Activated effector memory CD4-positive, alpha-beta T cell treated with Interleukin-2 at 50 U/mL for 16 hours (primary cell): ENCODE data around the gene CRYGB.
"Not testable (repeated sequence)": the region's sequence is repeated elsewhere in the genome, so short reads cannot be mapped to it uniquely, and the experiment has no call there.

Source experiments
- DNase-seq: peaks from one replicate; pipeline ENCODE4 v3.0.0-alpha.2; 2020

Gene CRYGB

GRCh38 chr2:208148803-208149202 lies 2.8 kb upstream of the CRYGB start:
- no peak for DNase-seq

GRCh38 chr2:208147759-208148158 lies 1.8 kb upstream of the CRYGB start:
- DNase-seq, result no peak

DNA sequence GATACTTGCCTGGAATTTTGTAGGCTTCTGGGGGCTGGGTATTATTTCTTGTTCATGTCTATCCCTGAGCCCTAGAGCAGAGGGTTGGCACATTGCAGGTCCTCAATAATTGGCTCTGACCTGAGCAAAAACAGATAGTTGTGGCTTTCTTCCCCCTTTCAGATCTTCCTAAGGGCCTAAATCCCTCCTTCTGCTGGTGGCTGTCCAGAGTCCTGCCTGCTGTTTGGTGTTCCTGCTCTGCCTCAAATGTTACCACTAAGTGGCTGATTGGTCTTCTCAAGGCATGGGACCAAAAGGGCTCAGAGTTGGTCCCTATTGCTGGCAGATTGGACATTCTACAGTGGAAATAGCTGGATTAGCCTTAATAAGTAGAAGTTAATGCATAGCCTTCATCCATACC lies 1.1 kb upstream of the CRYGB start:
- no peak for DNase-seq

DNA sequence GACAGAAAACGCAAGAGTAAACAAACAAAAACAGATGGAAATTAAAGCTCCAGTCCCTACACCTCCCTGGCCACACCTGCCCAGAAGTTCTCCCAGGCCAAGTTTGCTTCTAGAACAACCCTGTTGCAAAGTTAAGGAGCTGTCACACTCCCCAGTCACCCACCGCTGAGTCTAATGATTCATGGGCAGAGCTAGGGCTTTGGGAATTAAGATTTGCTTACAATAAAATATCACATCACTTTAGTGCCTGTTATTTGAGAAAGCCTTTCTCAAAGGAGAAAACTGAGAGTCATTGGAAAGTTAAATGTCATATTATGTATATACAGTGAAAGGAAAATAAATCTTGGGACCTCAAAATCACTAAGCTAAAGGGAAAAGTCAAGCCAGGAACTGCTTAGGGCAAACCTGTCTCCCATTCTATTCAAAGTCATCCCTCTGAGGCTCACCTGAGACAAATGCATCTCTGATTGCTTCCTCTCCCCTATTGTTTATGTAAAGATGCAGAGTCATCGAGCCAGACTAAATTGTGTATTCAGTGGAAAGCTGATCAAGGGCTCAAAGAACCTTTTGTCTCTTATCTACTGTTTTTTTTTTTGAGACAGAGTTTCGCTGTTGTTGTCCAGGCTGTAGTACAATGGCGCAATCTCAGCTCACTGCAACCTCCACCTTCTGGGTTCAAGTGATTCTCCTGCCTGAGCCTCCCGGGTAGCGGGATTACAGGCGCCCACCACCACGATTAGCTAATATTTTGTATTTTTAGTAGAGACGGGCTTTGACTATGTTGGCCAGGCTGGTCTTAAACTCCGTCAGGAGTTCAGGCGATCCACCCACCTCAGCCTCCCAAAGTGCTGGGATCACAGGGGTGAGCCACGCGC lies 2.8 kb downstream of the CRYGB start:
- no peak for DNase-seq

- no peak for DNase-seq
Observed at GRCh38 chr2:208142240-208142924, 3.6 kb downstream of the CRYGB start.

DNA sequence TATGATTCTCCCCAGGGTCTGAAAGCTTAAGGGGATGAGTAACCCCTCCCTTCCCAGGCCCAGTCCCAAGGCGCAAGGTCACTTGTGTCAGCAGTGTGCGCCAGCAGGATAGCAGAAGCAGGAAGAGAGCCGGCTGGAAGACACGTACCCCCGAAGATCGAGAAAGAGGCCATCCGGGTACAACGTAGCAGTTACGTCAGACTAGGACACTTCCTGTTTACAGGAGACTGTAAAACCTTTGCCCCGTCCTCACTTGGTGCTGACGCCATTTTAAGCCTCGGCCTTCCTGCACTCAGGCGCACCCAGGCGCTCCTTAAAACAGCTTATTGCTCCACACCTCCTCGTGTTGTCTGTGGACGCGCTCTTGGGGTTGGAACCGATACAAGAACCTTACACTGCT lies 6.5 kb downstream of the CRYGB start:
- no peak for DNase-seq

DNA sequence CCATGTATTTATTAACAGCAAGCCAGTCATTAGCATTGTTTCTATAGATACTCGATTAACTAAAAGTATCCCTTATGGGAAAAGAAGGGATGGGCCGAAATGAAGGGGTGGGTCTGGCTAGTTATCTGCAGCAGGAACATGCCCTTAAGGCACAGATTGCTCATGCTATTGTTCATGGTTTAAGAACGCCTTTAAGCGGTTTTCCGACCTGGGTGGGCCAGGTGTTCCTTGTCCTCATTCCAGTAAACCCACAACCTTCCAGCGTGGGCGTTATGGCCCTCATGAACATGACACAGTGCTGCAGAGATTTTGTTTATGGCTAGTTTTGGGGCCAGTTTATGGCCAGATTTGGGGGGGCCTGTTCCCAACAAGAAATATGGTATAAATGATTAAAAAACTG lies 7.6 kb downstream of the CRYGB start:
- DNase-seq, result not testable (repeated sequence)

GRCh38 chr2:208136716-208137094 lies 9.3 kb downstream of the CRYGB start:
- no peak for DNase-seq

DNA sequence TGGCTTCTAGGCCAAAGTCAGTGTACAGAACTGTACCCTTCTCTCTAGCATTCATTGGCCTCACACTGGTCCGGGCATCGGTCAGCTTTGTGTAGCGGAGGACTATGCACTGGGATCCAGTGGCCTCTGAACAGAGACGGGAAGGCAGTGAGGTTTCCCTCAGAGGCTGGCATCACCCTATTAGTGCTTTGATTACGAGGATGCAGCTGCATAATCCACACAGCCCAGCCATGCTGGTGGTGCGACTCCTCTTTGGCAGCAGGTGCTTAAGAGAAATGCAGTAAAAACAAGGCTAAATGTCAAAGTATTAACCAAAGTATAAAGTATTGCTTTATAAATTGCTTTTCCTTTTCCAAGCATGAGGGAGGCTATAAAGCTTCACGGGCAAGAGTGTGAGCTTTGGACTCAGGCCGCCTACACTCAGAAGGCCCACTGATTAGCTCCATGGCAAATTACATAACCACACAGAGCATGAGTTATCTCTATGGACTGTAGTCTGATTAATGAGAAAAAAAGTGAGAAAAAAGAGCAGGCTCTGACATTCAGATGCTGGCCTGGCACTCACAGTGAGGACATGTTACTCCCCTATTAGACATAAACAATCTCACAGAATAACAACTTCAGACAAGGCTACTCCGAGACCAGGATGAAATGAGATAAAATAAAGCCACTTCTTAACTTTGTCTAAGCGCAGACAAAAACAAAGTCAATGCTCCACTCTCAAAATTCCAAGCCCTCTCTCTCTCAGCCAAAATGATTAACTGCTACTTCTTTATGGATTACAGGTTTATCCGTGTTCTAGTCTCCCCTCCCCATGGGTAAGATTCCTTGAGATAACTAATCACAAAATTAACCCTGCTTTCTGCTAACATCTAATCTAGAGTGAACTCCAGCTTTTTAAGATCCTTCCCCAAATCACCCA lies 9.9 kb downstream of the CRYGB start:
- no peak for DNase-seq

- DNase-seq, result no peak
Observed at GRCh38 chr2:208134928-208135586, 10.9 kb downstream of the CRYGB start.

- no peak for DNase-seq
Observed at GRCh38 chr2:208130712-208131110, 15.2 kb downstream of the CRYGB start.

- DNase-seq, result no peak
Observed at GRCh38 chr2:208129744-208130711, 15.9 kb downstream of the CRYGB start, which contains the start of gene CRYGC. TSS of gene CRYGC (minus strand) at chr2:208129828. CDS start at chr2:208129792, 36 bp downstream.

GRCh38 chr2:208128136-208128535 lies 17.8 kb downstream of the CRYGB start:
- DNase-seq, result no peak

- DNase-seq, result no peak
Observed at GRCh38 chr2:208127090-208127489, 18.9 kb downstream of the CRYGB start.

DNA sequence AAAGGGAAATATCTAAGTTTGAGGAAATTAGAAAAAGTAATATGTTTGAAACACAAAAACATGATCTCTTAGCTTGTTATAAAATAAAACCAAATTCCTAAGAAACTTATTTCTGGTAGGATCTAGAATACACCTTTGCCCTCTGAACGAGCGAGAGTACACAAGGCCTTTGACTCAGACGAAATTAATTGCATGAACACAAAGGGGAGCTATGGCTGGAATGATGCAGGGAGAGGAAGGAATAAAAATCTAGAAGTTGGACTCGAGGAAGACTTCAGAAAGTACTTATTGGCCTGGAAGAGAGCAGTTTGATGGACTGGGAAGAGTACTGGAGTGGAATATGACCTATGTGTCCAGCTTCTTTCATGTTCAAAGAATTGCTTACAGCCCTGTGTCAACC lies 20.7 kb downstream of the CRYGB start:
- no peak for DNase-seq

GRCh38 chr2:208124013-208124715 lies 21.8 kb downstream of the CRYGB start, which contains the start of gene CRYGD:
TSS of gene CRYGD (minus strand) at chr2:208124524. CDS start at chr2:208124473, 51 bp downstream.
- DNase-seq, result not testable (repeated sequence)

DNA sequence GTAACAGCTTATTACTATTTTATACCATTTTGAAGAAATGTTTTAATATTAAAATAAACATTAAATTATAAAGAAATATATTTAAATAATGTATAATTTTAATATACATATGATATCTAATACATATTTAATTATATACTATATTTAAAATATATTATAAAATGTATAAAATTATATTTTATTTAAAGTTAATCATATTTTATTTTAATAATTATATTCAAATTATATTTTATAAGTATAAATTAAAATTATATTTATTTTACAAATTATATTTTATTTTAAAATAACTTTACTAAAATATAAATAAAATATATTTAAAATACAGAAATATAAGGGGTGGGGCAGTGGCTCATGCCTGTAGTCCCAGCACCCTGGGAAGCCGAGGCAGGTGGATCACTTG lies 23.7 kb downstream of the CRYGB start:
- DNase-seq, result no peak

GRCh38 chr2:208118918-208119317 lies 27.0 kb downstream of the CRYGB start:
- no peak for DNase-seq

- DNase-seq, result not testable (repeated sequence)
Observed at GRCh38 chr2:208117390-208117789, 28.6 kb downstream of the CRYGB start.

- no peak for DNase-seq
Observed at GRCh38 chr2:208112969-208113368, 33.0 kb downstream of the CRYGB start.
